Stimulated activated CD4-positive, alpha-beta T cell treated with anti-CD3 and anti-CD28 coated beads, Interleukin-4, amount 100 ng/mL, for 1 hour (primary cell): Measurements from ENCODE around the gene TJP1.
"Not testable (repeated sequence)": the region's sequence is repeated elsewhere in the genome, so short reads cannot be mapped to it uniquely, and the experiment has no call there.

Experiments
- DNase-seq: peaks from one replicate; pipeline ENCODE4 v3.0.0-alpha.2; 2020

TJP1 gene

GRCh38 chr15:29749365-29750086 lies 72.7 kb downstream of the TJP1 start:
- no peak for DNase-seq

DNA sequence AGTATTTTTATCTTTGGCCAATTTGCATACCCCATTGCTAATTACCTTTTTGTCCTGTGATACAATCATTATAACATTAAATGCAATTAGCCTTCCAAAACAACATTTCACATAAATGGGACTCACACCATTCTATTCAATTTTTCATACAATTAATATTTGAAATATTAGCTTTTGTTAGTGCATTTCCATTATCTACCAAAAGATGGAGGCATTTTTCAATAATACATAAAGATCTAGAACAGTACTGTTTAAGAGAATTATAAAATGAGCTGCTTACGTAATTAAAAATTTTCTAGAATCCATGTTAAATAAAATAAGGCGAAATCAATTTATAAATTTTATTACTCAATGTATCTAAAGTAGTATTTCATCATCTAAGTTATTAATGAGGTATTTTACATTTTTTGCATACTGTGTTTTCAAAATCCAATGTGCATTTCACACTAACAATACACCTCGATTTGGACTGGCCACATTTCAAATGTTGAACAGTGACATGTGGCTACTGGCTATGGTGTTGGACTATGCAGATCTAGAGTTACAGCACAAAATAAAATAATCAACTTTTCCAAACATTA lies 74.3 kb downstream of the TJP1 start:
- DNase-seq = no peak

GRCh38 chr15:29743475-29743874 lies 78.8 kb downstream of the TJP1 start:
- no peak for DNase-seq

DNA sequence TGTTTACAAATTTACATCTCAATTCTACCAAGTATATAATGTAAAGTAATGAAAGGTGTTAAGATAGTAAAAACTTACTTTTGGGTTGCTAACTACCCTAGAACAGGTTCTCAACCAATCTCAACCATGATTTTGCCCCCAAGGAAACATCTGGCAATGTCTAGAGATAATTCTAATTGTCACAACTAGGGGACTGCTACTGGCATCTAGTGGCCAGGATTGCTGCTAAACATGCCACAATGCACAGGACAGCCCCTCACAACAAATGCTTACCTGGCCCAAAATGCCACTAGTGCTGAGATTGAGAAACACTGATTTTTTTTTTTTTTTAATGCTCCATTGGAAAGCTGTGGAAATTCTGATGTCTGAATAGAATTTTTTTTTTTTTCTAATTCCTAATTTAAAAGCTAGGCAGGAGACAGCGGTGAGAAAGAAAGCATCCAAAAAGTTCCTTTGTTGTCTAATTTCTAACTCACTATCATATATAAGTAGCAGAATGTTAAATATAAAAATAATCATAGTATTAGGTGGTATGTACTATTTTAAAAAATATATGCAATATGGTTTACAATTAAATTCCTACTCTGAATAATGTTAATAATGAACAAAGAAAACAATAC lies 81.5 kb downstream of the TJP1 start:
- DNase-seq = no peak

GRCh38 chr15:29736744-29737020 lies 85.6 kb downstream of the TJP1 start:
- DNase-seq = no peak

DNA sequence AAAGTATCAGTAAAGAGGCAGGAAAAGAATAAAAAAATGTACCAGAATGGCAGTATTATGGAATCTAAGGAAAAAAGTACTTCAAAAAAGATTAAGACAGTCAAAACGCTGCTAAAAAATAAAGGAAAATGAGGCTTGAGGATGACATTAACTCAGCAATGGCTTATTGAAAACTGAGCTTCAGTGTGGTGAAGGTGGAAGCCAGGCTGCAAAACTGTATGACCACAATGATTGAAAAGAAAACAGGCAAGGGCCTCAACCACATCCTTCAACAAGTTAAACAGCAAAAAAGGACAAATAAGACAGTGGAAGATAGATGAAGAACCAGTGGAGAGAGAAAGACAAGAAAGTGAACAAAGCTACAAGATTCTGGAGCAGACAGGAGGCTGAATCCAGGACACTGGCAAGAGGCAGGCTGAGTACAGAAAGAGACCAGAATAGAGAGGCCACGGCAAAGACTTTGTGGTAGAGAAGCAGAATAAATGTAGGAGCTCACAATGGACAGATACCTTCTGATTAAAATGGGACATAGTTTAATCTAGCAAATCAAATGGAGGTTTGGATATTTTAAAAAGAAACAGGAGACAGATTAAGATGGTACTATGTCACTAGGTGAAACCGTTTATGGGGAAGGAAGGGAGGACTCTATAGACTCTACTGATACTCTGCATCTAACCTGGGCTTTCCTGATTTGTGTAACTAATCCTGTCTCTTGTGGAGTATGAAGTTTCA lies 86.1 kb downstream of the TJP1 start:
- DNase-seq = no peak

DNA sequence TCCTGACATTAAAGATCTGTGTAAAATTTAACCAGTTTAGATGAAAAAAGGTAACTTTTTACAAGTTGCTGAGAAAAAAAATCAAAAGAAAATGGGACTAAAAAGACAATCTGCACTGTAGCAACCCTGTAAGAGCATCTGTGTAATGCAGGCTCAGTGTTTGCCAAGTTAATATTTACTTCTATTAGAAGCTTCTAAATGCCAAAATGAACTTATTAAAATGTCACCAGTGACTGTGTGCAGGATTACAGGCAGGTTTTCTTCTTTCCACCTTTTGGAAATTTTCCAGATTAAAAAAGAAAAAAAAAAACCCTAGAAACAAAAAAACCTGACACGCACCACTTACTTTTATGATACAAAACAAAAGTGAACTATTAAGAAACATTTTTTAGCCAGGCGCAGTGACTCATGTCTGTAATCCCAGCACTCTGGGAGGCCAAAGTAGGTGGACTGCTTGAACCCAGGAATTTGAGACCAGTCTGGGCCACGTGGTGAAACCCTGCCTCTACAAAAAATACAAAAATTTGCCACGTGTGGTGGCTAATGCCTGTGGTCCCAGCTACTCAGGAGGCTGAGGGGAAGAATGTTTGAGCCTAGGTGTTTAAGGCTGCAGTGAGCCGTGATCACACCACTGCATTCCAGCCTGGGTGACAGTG lies 87.2 kb downstream of the TJP1 start:
- no peak for DNase-seq

DNA sequence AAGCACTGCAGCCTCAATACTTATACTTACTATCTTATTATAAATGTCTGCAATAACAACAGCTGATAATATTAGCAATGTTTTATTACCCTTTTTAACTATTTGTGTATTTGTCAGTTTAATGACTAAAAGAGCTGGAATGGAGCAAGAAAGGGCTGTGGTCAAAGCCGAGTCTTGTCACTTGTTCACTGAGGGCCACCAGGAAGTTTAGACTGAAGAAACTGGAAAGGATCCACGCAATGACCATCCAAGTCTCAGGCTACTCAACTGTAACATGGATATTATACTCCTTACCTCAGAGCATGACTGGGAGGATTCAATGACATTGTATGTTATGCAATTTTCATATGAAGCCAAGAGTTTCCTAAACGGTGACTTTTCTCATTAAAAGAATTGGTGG lies 90.4 kb downstream of the TJP1 start:
- DNase-seq = no peak

DNA sequence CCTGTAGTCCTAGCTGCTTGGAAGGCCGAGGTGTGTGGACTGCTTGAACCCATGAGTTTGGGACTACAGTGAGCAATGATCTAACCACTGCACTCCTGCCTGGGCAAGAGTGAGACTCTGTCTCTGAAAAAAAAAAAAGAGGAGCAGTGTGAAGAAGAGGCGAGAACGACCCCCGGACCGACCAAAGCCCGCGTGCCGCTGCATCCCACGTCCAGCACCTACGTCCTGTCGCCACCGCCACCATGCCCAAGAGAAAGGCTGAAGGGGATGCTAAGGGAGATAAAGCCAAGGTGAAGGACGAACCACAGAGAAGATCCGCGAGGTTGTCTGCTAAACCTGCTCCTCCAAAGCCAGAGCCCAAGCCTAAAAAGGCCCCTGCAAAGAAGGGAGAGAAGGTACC lies 91.8 kb downstream of the TJP1 start:
- not testable (repeated sequence) for DNase-seq

DNA sequence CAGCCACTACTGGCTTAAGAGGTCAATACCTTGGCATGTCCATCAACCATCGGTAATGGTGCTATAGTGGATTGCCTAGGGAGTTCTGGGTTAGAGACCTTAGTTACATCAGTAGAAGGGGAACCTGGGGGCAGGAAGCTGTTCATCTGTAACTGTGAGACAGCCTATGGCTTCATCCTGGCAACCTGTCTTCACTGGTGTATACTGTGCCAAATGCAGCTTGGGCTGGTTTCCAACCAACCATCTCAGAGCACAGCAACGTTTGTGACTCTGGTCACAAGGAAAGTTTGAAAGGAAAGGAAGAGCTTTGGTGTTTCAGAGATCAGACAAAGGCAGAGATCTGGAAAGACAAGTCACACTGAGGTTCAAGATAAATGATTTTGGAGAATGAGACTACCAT lies 93.8 kb downstream of the TJP1 start:
- no peak for DNase-seq

DNA sequence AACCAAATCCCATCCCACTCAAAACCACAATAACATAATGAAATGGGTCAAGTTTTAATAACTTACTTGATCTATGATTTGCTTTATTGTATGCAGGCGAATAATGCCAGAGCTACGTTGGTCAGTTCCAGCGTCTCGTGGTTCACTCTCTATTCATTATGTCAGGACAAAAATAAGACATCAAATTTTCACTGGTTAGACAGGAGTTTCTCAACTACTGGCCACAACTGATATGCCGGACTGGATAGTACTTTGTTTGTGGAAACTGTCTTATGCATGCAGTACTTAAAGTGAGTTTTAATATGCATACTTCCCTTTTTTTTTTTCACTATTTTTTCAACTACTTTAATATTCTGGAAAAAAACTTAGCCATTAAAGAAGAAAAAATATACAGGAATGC lies 94.4 kb downstream of the TJP1 start:
- DNase-seq = no peak

- DNase-seq = no peak
Measured at GRCh38 chr15:29726553-29726952, 95.7 kb downstream of the TJP1 start.

- no peak for DNase-seq
Measured at GRCh38 chr15:29724026-29724425, 98.2 kb downstream of the TJP1 start.

GRCh38 chr15:29713784-29714183 lies 108.5 kb downstream of the TJP1 start:
- no peak for DNase-seq

GRCh38 chr15:29712149-29712885 lies 110.0 kb downstream of the TJP1 start:
- DNase-seq = no peak

DNA sequence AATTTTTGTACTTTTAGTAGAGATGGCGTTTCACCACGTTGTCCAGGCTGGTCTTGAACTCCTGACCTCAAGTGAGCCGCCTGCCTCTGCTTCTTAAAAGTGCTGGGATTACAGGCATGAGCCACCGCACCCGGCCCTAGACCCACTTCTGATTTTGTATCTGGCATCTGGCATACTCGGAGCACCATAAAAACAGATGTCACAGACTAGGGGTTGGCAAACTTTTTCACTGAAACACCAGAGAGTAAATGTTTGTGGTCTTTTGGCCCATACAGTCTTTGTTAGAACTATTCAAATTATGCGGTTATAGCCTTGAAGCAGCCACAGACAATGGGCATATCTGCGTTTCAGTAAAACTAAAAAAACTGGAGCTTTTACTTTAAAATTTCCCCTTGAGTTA lies 110.7 kb downstream of the TJP1 start:
- DNase-seq = no peak

GRCh38 chr15:29708519-29708918 lies 113.7 kb downstream of the TJP1 start:
- DNase-seq = no peak

DNA sequence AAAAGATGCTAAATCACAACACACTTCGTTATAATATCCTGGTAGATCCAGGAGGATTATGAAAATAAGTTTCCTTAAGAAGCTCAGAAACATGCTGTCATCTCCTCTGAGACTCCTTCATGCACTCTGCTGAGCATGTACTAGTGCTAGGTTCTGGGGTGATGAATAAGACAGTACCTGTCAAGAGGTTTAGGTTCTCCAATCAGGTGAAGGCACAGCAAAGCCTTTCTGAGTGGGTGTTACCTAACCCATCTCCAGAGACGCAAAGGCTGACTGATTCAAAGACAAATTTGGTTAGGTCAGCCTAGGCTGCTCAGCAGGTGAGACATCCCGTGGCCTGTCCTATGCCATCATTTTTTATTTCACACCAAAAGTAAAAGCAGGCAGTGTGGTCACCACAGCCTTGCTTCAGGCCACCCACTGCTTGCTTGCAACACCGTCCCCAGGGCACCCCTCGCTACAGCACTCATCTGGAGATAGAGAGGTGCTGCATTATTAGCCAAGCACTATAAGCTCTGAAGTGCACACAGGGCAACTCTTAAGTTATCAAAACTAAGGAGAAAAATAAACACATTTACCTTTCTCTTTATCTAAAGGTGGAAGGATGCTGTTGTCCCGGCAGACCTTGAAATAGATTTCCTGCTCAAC lies 117.2 kb downstream of the TJP1 start:
- DNase-seq = no peak

GRCh38 chr15:29701151-29701550 lies 121.1 kb downstream of the TJP1 start:
- no peak for DNase-seq

DNA sequence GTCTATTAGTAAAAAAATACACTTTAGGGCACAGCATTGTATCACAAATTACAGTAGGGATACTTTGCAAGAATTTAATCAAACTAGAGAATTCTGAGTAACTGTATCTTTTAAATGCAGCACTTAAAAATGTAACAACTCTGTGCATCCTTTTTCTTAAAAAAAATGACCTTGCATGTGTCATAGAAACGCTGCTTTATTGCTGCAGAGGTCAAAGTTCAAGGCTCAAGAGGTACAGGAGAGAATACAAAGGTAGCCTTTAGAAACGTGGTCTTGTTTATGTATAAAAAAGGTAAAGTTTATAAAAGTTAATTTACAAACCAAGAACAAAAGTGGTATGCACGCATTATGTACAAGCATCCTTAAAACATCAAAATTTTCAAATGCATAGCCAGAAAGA lies 122.0 kb downstream of the TJP1 start:
- DNase-seq = no peak

GRCh38 chr15:29699791-29700190 lies 122.5 kb downstream of the TJP1 start:
- no peak for DNase-seq

DNA sequence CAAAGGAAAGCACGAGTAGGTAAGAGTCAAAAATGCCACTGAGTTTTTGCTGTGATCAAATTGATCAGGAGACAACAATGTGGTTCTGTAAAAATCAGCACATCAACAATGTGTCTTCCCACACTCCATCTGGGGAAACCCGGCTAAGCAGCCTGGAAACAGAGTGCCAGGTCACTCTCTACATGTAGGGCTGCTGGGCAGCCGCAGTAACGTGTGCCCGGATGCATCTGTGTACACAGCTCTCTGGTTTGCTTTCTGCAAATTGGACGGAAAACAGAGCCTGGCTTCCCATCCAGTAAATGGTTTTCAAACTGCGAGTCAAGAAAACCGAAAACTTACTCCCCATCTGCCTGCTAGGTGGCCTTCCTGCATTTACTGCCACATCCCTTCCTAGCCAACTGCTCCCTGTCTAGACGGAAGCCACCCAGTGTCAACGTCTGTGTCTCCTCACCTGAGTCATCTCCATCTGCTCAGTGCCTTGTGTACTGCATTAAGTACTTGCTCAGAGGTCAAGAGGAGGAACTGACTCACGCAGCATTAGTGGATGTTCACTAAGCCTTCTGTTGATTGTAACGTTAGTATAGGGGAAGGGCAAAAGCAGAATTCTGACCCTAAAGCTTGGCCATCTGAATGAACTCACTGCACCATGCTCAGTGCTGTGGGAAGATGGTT lies 124.1 kb downstream of the TJP1 start:
- no peak for DNase-seq
